Measurements from ENCODE around the gene VPS13D. TPM values are rescaled to one million over a fixed set of nuclear protein-coding genes. Genes with fewer than 3 reads are reported as not detected.

VPS13D gene
- total RNA-seq, 4 donors from 2014 or later = 33.2 to 115 (median 56.5) TPM

- H3K27me3 ChIP-seq = no peaks in the 10 kb centered on the region
- no peak for DNase-seq
- no peak overlapping the region for H3K4me3 ChIP-seq
- H3K27ac ChIP-seq = no peak overlapping the region
- no peaks in the 10 kb centered on the region for H3K36me3 ChIP-seq
- H3K4me1 ChIP-seq = no peaks in the 10 kb centered on the region
- intact Hi-C loops (cut with DNase I; ENCODE audit: low total_unique reads) = no loop called here
- TF ChIP-seq POLR2A (IDR thresholded peaks at IDR 0.05) (no peak), CTCF (IDR thresholded peaks at IDR 0.05) (no peak)
- H3K9me3 ChIP-seq = no peaks in the 10 kb centered on the region
Measured at GRCh38 chr1:12287869-12288268, 58.0 kb downstream of the VPS13D start.

- TF ChIP-seq CTCF (IDR thresholded peaks at IDR 0.05) = no peak
- TF ChIP-seq POLR2A (IDR thresholded peaks at IDR 0.05) = no peak
- H3K36me3 ChIP-seq = no peaks in the 10 kb centered on the region
Measured at GRCh38 chr1:12290828-12291227, 61.0 kb downstream of the VPS13D start.

GRCh38 chr1:12293416-12293815 is 63.6 kb downstream of the VPS13D start:
- Histone ChIP-seq H3K36me3 (no peaks in the 10 kb centered on the region), H3K9me3 (no peaks in the 10 kb centered on the region), H3K4me1 (no peaks in the 10 kb centered on the region), H3K27ac (no peak overlapping the region), H3K4me3 (no peak overlapping the region), H3K27me3 (no peaks in the 10 kb centered on the region)
- TF ChIP-seq POLR2A (IDR thresholded peaks at IDR 0.05) (no peak), CTCF (IDR thresholded peaks at IDR 0.05) (no peak)
- intact Hi-C loops (cut with DNase I; ENCODE audit: low total_unique reads) = no loop called here
- no peak for DNase-seq

More at GRCh38 chr1:12290828-12291227, 61.0 kb downstream of the VPS13D start:
- no peaks in the 10 kb centered on the region for H3K9me3 ChIP-seq
- no peaks in the 10 kb centered on the region for H3K4me1 ChIP-seq
- H3K27me3 ChIP-seq = no peaks in the 10 kb centered on the region
- H3K4me3 ChIP-seq = no peak overlapping the region
- H3K27ac ChIP-seq = no peak overlapping the region
- intact Hi-C loops (cut with DNase I; ENCODE audit: low total_unique reads) = no loop called here
- no peak for DNase-seq

GRCh38 chr1:12294076-12294475 is 64.2 kb downstream of the VPS13D start:
- TF ChIP-seq POLR2A (IDR thresholded peaks at IDR 0.05) = no peak
- no peak for TF ChIP-seq CTCF (IDR thresholded peaks at IDR 0.05)
- Histone ChIP-seq H3K9me3 (no peaks in the 10 kb centered on the region), H3K36me3 (no peaks in the 10 kb centered on the region), H3K27me3 (no peaks in the 10 kb centered on the region), H3K4me1 (no peaks in the 10 kb centered on the region), H3K27ac (no peak overlapping the region), H3K4me3 (no peak overlapping the region)
- DNase-seq = no peak
- intact Hi-C loops (cut with DNase I; ENCODE audit: low total_unique reads) = no loop called here

- H3K4me1 ChIP-seq = no peaks in the 10 kb centered on the region
- no peaks in the 10 kb centered on the region for H3K36me3 ChIP-seq
- no peaks in the 10 kb centered on the region for H3K27me3 ChIP-seq
- TF ChIP-seq CTCF (IDR thresholded peaks at IDR 0.05) (no peak), POLR2A (IDR thresholded peaks at IDR 0.05) (no peak)
- DNase-seq = no peak
- H3K27ac ChIP-seq = no peak overlapping the region
- H3K9me3 ChIP-seq = no peaks in the 10 kb centered on the region
- intact Hi-C loops (cut with DNase I; ENCODE audit: low total_unique reads) = no loop called here
- no peak overlapping the region for H3K4me3 ChIP-seq
Measured at GRCh38 chr1:12296016-12296415, 66.2 kb downstream of the VPS13D start.

Measured in uterus (tissue), 4 donors.